PFSK-1 (cell line): ENCODE data around the gene INVS.

Experiments used
- POLR2AphosphoS5 ChIP-seq: IDR thresholded peaks from 2 replicates; pipeline ENCODE4 v1.6.1; 2012; ENCODE audit warnings: low read depth, mild to moderate bottlenecking, control low read depth, low read length, moderate library complexity
- TAF1 ChIP-seq: IDR thresholded peaks from 2 replicates; pipeline ENCODE4 v1.6.1; 2012; ENCODE audit warnings: low read length, control low read depth, borderline replicate concordance; ENCODE audit not compliant: insufficient read depth

GRCh38 chr9:100160021-100160420 is 61.0 kb downstream of the INVS start:
- no peak for TF ChIP-seq TAF1
- TF ChIP-seq POLR2AphosphoS5: no peak
